Middle frontal gyrus (tissue), 1 donor: ENCODE results near the gene LYL1.
"Not testable (repeated sequence)": the region's sequence is repeated elsewhere in the genome, so short reads cannot be mapped to it uniquely, and the experiment has no call there.

ENCODE experiments used
- DNase-seq: peaks from one replicate; pipeline ENCODE4 v3.0.0-alpha.2; 2015; ENCODE audit warnings: low spot score; ENCODE audit errors: extremely low spot score

Gene LYL1

DNA sequence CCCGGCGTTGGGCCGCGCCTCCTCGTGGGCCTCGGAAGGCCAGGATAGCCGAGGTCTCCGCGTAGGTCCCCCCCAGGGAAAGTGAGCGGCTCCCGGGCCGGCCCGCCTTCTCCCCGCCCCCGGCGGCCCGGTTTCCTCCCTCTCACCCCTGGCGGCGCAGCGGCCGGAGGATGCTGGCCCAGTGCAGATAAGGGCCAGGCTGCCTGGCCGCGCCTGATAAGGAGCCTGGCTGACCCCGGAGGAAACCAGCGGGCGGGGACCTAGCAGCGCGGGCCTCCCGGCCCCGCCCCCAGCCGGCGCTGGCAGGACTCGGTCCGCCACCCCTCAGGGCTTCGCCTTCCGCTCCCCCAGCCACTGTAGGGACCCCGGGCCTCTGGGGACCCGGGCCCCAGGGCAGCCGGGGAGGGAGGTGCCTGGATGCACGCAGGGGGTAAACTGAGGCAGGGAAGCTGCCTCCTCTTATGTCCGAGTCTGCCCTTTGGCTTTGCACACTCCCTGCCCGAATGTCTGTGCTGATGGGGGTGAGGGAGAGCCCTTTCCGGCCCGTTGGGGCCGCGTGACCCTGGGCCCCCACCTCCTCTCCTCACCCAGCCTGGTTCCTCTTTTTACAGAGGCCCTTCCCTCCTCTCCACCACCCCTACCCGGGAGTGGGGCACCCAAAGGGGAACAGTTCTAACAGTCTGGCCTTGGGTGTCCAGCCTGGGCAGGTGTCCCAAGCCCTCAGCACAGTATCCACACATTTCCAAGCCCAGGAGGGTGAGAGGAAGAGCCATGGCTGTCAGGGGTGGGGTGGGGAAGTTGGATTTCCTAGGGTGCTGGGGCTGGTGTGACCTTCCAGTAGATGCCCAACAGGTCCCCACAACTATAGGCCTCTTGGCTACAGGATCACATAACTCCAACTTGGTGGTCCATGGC lies at the start of gene LYL1:
TSS of gene LYL1 (minus strand) at position 193 of the 915 bp plus-strand sequence. CDS start 1,687 bp downstream, outside the sequence.
- DNase-seq = no peak

DNA sequence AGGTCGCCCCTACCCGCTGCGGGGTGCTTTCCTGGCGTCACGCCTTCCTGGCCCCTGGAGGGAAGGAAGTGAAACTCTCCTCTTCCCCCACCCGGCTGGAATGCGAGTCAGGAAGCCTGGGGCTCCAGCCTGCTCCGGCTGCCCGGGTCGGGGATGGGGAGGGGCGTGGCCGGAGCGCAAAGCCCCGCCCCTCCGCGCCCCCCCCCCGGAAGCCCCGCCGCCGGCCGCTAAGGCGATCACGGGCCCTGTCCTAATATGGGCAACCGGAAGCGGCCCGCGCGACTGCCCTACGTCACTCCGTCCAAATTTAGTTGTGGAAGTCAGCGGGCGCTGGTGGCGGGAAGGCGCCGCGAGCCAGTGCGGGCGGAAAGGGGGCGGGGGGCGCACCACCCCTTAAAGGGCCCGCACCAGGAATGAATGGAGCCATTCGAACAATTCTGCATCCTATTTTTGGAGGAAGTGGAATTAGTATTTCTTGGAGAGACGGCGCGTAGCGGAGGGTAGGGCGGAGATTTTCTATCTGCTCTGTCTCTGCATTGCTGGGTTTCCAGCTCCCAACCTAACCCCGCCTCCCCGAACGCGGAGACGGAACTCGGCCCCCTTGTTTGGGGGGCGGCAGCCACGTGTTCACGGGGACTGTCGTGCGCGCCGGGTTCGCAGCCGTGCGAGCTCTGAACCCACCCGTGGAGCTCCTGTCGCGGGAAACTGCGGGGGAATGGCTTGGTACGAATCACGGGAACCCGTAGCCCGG lies 49.1 kb upstream of the LYL1 start:
- peak; percentile 93 for DNase-seq

DNA sequence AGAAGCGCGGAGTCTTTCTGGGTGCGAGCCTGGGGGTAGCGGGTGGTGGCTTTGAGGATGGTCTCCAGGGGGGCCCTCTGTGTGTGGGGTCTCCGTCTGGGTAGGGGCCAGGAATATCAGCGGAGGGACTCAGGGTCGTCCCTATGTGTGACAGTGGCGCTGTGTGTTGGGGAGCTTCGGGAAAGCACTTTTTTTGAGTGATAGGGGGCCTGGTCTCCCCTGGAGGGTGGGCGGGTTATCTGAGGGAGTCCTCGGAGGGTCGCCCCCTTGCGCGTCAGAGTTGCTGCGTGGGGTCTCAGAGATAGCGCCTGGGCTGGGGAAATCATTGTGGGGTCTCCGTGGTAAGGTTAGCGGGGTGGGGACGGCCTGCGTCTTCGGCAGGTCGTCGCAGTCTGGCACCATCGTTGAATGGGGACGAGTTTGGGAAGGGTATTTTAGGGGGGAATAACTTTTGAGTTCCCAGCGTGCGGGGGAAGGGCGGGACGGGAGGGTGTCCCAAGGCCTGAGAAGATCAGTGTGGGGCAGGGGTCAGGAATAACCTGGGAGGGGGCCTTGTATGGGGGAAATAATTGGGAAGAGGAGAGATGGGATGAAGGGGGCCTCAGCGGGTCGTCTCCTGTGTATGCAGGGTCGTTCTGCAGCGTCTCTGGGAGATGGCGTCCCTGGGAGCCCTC lies 48.4 kb upstream of the LYL1 start:
- no peak for DNase-seq

DNA sequence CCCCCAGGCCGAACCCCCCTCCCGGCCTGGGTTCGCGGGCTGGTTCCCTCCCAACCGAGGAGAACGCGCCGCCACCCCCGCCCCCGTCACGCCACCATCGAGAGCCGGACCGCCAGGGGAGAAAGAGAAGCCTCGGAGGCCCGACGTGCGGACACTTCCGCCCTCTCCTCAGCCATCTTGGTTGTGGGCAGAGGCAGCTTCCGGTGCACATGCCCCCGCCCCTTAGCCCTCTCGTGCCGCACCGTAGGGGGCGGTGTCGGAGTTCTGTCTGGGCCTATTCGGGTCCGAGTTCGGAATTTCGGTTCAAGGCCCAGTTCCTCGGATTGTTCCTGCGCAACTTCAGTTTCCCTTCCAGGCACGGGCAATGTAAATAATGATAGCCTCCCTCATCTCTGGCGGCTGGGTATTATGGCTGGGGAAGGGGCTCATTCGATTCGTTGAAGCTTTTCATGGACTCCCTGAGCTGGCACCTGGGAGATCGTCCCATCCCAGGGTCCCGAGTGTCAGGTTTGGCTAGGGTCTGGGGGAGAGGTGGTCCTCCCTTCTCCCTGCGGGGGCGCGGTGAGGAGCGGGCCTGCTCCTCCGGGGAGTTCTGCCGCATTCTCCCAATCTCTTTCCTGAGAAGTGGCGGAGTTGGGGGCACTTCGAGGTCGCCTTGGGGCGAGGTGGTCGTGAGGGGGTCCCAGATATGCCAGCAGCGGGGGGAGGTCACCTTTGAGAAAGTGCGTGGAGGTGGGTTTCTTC lies 47.7 kb upstream of the LYL1 start, which contains the start of the genes IER2 and STX10:
TSS of gene IER2 (plus strand) at position 225 of the 744 bp plus-strand sequence. CDS start 2,776 bp downstream, outside the sequence.
TSS of gene STX10 (minus strand) at position 189 of the 744 bp plus-strand sequence. CDS start 202 bp downstream, outside the sequence.
- peak; percentile 94 for DNase-seq

DNA sequence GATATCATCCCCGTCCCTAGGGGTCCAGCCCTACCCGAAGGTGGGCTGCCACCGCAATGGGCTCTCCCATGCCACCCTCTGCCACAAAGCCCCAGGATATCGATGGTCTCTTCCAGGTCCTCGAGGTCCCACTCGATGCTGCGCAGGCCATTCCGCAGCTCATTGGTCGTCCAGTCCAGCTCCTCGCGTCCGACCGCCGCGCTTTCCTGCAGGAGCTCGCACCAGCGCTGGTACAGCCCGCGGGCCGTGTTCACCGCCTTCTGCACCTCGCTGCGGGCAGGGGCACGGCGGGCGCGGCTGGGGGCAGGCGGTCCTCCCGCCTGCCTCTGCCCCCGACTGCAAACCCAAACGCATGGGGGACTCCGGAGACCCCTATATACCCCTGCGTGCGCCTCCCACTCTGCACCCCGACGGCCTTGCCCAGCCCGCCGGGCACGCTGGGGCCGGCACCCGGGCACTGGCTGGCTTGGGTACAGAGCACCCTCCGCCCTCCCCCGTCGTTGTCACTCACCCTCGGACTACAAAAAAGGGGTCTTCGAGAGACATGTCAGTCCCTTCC lies 47.0 kb upstream of the LYL1 start:
- no peak for DNase-seq

DNA sequence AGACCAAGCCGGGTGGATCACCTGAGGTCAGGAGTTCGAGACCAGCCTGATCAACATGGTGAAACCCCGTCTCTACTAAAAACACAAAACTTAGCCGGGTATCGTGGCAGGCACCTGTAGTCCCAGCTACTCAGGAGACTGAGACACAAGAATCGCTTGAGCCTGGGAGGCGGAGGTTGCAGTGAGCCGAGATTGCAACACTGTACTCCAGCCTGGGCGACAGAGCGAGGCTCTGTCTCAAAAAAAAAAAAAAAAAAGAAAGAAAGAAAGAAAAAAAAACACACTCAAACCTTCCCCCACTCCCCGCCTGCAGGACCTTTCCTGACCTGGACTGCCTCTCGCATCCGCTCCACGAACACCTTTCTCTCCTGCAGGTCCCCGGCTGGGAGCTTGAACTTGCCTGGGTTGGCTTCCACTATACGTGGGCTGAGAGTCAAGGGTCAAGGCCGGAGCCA lies 46.5 kb upstream of the LYL1 start:
- DNase-seq = not testable (repeated sequence)

DNA sequence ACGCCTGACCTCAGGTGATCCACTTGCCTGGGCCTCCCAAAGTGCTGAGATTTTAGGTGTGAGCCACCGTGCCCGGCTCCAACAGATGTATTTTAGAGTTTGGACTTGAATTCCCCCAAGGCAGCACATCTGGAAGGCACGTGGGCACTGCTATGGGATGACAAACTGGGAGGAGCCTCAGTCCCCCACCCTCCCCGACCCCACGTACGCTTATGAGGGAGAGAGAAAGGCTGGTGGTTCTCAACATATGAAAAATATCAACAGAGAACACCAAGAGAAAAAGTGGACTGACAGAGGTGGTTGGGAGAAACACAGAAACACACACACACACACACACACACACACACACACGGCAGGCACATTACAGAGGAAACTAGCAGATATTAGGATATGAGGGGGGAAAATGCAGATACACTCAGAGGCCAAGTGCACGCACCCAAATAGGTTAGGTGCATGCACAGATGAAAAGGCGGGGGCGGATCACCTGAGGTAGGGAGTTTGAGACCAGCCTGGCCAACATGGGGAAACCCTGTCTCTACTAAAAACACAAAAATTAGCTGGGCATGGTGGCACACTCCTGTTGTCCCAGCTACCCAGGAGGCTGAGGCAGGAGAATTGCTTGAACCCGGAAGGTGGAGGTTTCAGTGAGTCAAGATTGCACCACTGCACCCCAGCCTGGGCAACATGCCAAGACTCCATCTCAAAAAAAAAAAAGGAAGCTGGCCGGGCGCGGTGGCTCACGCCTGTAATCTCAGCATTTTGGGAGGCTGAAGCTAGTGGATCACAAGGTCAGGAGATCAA lies 44.3 kb upstream of the LYL1 start:
- no peak for DNase-seq

DNA sequence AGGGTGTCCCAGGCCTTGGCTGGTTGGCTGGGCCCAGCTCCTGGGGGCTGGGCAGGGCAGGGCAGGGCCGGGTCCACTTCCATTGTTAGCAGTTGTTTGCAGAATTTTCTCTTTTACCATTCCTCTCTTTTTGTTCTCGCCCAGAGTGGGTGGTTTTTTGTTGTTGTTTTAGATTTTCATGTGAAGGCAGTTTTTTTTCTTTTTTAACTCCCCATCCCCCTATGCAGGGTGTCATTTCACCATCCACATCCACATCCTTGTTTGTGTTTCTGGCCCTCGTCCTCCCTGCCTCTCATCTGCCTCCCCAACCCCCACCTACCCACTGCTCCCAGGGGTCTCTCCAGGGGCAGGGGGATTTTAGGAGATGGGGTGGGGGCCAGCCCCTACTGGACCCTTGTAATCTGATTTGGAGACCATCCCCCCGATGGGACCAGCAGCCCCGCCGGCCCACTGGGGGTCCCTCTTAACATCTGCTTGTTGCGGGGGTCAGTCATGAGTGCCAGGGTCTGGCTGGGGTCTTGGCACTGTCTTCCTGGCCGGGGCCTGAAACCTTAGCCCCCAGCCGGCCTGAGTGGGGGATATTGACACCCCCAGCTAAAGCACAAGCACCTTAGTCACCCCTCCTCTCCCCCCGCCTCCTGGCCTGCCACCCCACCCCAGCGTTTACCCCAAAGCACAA lies 37.1 kb upstream of the LYL1 start:
- no peak for DNase-seq

DNA sequence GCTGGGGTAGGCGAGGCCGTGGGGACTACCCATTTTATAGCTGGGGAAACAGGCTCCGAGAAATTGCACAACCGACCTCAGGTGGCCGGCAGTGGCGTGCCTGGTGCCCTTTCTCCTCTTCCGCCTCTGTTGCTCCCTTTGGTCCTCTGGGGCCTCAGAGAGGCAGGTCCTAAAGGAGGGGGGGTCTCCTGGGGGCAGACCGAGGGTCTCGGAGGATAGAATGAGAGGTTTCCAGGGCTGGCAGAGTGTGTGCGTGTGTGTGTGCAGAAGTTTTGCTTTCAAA lies 36.2 kb upstream of the LYL1 start:
- no peak for DNase-seq

DNA sequence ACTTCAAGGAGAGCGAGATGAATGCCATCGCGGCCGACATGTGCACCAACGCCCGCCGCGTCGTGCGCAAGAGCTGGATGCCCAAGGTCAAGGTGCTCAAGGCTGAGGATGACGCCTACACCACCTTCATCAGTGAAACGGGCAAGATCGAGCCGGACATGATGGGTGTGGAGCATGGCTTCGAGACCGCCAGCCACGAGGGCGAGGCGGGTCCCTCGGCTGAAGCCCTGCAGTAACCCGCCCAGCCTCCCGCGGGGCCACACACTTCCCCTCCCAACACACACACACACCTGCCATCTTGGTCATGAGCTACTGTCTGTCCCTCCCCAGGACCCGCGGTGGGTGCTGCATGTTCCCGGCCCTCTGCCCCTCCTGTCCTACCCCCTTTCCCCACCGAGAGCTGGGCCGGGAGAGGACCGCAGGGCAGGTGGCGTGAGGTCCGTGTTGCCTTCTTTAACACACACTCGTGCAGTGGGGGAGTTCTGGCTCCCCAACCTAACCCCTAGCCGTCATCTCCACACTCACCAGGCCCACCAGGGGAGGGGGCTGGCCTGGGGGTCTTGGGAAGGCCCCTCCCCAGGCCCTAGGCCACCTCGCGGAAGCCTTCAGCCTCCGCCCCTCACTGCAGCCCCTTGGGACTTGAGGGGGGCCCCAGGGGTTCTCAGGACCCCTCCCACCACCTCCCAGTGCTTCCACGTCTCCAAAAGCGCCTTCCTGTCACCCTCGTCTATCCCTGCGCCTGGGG lies 35.7 kb upstream of the LYL1 start:
- no peak for DNase-seq

DNA sequence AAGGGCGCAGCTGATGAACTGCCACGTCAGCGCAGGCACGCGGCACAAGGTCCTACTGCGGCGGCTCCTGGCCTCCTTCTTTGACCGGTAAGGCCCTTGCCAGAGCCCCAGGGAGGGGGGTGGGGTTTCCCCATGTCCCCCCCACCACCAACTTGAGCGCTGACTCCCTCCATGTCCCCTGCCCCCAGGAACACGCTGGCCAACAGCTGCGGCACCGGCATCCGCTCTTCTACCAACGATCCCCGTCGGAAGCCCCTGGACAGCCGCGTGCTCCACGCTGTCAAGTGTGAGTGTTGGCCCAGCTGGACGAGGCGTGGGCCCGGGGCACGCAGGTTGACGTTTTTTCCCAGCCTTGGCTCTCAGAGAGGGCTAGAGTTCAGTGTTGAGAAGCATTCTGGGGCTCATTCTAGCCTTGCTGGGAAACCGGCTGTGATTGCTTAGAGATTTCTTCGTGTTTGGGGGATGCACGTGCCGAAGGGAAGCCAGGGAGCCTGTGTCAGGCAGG lies 34.7 kb upstream of the LYL1 start:
- no peak for DNase-seq

DNA sequence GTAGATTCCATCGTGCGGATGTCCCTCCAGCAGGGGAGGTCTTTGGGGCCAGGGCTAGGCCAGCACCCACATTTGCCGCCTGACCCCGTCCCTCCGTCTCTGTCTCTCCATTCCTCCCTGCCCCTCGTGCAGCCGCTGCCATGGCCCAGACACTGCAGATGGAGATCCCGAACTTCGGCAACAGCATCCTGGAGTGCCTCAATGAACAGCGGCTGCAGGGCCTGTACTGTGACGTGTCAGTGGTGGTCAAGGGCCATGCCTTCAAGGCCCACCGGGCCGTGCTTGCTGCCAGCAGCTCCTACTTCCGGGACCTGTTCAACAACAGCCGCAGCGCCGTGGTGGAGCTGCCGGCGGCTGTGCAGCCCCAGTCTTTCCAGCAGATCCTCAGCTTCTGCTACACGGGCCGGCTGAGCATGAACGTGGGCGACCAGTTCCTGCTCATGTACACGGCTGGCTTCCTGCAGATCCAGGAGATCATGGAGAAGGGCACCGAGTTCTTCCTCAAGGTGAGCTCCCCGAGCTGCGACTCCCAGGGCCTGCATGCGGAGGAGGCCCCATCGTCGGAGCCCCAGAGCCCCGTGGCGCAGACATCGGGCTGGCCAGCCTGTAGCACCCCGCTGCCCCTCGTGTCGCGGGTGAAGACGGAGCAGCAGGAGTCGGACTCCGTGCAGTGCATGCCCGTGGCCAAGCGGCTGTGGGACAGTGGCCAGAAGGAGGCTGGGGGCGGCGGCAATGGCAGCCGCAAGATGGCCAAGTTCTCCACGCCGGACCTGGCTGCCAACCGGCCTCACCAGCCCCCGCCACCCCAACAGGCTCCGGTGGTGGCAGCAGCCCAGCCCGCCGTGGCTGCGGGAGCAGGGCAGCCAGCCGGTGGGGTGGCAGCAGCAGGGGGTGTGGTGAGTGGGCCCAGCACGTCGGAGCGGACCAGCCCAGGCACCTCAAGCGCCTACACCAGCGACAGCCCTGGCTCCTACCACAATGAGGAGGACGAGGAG lies 32.7 kb upstream of the LYL1 start:
- DNase-seq = no peak

DNA sequence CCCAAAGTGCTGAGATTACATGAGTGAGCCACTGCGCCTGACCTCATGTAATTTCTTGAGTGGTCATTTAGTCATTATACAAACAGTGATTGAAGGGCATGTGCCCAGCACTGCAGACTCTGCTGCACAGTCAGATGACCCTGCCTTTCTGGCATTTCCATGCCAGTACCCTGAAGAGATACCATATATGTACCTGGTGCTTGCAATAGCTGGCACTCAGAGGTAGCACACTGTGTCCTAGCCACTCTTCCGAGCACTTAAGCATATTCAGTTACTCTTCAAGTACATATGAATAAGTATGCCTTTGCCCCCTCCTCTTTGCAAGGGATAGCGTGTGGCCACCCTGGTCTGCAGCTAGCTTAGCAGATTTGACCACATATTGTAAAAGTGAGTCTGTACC lies 32.0 kb upstream of the LYL1 start:
- no peak for DNase-seq

DNA sequence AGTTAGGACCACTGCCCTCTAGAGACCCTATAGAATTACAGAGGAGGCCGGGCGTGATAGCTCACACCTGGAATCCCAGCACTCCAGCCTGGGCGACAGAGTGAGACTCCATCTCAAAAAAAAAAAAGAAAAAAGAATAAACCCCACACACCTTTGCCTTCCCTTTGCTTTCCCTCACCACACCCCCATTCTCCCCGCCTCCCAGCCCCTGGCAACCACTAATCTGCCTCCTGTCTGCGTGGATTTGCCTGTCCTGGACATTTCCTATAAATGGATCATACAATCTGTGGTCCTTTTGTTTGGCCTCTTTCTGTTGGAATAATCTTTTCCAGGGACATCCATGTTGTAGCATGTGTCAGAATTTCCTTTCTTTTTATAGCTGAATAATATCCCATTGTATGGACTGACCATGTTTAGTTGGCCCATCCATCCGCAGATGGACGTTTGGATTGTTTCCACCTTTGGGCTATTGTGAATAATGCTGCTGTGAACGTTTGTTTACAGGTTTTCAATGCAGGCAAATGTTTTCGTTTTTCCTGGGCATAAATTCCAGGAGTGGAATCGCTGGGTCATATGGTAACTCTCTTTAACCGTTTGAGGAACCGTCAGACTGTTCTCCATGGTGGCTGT lies 30.7 kb upstream of the LYL1 start:
- no peak for DNase-seq

DNA sequence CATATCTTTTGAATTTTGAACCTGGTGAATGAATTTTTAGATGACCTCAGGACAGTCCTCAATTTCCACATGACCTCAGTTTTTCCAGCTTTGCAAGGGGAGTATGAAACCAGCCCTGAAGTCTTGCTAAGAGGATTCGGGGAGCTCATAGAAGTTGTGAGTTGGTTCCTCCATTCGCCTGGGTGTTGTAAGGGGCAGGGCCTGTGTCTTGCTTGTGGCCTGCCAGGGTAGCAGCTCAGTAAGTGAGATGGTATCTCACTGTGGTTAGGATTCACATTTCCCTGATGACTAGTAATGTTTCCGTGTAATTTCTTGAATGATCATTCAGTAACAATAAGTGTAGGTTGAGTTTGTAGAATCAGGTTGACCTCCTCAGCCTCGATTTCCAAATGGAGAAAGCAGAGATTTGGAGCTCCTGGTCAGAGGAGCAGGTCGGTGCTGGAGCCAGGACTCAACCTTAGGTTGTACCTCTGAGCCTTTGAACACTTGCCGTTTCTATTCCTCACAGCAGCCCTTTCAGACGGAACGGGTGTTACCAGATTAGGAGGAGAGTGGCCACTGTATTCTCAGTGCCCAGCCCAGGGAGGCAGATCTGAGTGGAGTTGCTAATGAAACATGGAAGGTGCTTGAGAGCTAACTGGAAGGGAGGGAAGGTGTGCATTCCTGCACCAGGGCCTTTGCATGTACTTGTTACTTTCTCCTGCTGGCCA lies 30.0 kb upstream of the LYL1 start:
- DNase-seq = no peak

DNA sequence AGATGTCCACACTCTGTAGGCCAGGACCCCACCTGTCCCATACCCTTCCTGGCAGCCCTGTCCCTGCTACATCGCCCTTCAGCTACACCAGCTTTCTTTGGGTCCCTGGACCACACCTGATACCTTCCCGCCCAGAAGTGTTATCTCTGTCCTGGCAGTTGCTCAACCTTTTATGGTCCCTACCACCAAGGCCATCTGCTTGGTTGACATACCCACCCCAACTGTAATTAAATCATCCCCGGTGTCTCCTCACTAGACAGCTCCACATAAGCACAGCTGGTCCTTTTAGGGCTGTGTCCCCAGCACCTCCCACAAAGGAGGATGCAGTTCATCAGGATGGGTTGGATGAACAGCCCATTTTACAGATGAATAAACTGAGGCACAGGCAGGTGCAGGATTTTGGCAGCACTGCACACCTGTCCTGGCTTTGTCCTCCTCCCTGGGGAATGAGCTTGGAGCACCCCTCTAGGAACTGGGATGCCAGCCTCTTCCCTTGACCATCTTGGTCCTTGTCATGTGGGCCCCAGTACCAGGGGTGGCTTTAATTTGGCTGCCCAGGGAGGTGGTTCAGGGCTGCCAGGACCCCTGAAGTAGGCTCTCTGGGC lies 28.3 kb upstream of the LYL1 start:
- DNase-seq = no peak
